GM12891 (cell line): ENCODE data around the gene ETV4. TPM values are rescaled to one million over a fixed set of nuclear protein-coding genes. Genes with fewer than 3 reads are reported as not detected.

ENCODE experiments used
- DNase-seq: peaks from one replicate; pipeline ENCODE4 v3.0.0; 2011; ENCODE audit warnings: low spot score; ENCODE audit not compliant: insufficient read length
- FAIRE-seq: peaks from 2 replicates; lab custom pipeline; 2011; peaks lifted over from hg19 to GRCh38; lab: Jason Lieb, UNC
- PAX5 ChIP-seq: IDR thresholded peaks from 2 replicates; pipeline ENCODE4 v1.6.1; 2011; ENCODE audit warnings: low read length, moderate library complexity, mild to moderate bottlenecking; ENCODE audit not compliant: insufficient read depth, severe bottlenecking
- POLR2A ChIP-seq: IDR thresholded peaks from 2 replicates; pipeline ENCODE4 v1.6.1; 2011; ENCODE audit warnings: low read depth, low read length, control low read depth
- POLR2AphosphoS5 ChIP-seq: IDR thresholded peaks from 2 replicates; pipeline ENCODE4 v1.6.1; 2011; ENCODE audit warnings: low read depth, low read length, control low read depth
- POU2F2 ChIP-seq: IDR thresholded peaks from 2 replicates; pipeline ENCODE4 v1.6.1; 2011; ENCODE audit warnings: low read depth, mild to moderate bottlenecking, control low read depth, low read length, moderate library complexity
- SPI1 ChIP-seq: IDR thresholded peaks from 2 replicates; pipeline ENCODE4 v1.6.1; 2011; ENCODE audit warnings: low read depth, low read length, control low read depth
- TAF1 ChIP-seq: IDR thresholded peaks from 2 replicates; pipeline ENCODE4 v1.6.1; 2011; ENCODE audit warnings: low read depth, low read length, control low read depth
- polyA plus RNA-seq: library from polyadenylated mRNA; unstranded; fragments of >200 nt; gene quantifications from one replicate; pipeline ENCODE4 v1.2.1, GENCODE V29; 2012; ENCODE audit warnings: low read depth, missing spikeins, inconsistent platforms; ENCODE audit not compliant: missing spikeins

ETV4 gene
- 5.6 TPM for polyA plus RNA-seq

DNA sequence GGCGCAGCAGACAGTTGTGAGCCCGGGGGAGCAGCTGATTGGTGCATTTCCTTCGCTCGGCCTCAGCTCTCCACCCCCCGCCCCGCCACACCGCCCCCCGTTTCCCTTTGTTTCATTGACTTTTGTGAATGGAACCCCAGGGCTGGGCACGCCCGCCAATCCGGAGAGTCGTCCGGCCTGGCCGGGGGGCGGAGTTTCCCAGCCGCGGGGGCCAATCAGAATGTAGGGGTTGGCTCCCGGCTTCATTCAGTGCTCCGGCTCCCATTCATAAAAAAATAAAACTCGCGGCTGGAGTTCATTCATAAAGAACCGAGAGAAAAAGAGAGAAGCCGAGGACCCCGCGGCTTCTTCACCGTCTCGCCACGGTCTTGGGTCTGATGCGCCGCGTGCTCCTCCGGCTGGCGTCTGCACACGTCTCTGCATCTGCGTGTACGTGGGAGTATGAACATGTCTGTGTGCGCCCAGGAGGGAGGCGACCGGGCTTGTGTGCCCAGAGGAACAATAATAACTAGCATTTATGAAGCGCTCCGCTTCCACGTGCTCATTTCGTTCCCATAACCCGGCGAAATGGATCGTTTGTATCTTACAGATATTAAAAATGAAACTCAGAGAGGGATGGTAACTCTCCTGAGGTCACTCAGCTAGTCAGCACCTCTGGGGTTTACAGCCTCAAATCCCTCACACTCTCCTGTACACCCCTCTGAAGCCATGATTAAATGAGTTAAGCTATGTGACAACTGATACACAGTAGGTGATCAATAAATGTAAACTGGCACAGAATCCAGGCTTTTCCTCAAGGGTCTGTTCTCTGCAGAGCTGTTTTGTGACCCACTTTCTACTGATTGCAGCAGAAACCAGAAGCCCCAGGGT lies at the start of gene ETV4:
Gene ETV4 (minus strand): TSS at position 22 of the 870 bp plus-strand sequence. CDS start 723 bp downstream, outside the sequence.
- FAIRE-seq (peak; percentile 57), DNase-seq (peak; percentile 94)
- TF ChIP-seq POU2F2, result no peak
- TF ChIP-seq SPI1, result no peak
- no peak for TF ChIP-seq PAX5
- TF ChIP-seq POLR2AphosphoS5, result no peak

DNA sequence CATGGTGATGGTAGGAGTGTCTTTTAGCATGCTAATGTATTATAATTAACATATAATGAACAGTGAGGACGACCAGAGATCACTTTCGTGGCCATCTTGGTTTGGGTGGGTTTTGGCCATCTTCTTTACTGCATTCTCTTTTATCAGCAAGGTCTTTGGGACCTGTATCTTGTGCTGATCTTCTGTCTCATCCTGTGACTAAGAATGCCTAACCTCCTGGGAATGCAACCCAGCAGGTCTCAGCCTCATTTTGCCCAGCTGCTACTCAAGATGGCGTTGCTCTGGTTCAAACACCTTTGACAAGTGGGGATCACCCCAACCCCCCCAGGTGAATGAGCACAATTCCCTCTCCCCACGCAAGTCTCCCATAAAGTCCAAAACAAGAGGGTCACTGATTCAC lies 49.3 kb upstream of the ETV4 start:
- FAIRE-seq, result no peak
- no peak for TF ChIP-seq SPI1
- no peak for TF ChIP-seq POLR2A
- TF ChIP-seq POU2F2, result no peak
- no peak for TF ChIP-seq TAF1
- no peak for TF ChIP-seq PAX5
- TF ChIP-seq POLR2AphosphoS5, result no peak
- no peak for DNase-seq

DNA sequence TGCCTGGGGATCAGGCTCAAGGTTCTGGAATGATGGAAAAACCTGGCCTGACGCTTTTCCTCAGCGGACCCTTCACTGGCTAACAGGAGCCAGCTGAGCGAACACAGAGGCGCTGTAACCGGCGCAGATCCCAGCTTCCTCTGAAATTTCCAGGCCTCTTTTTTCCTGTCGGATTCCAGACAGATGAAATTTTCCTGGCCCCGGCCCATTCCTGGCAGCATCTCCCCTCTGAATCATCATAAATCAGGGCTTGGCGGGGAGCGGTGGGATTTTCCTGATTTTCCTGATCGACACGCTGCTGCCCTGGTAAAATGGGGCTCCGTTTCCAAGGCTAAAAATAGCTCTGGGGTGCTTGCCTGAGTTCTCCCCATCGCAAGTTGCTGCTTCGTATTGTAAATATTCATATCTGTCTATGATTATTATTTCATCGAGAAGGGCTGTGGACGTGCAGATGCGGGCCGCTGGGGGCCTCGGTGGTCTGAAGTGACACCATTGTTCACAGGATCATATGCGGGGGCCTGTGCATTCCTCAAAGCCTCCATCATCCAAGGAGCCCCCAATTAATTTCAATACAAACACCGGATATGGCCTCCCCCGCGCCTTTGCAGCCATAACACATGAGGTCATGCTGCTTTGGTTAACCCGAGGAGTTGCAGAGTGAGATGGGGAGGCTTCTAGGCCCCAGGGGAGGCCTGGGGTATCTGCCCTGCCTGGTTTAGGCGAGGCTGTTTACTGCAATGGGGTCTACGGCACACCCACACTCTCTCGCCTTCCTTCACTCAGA lies 45.8 kb upstream of the ETV4 start:
- DNase-seq (no peak), FAIRE-seq (no peak)
- TF ChIP-seq PAX5 (no peak), POLR2A (no peak), TAF1 (no peak), POLR2AphosphoS5 (no peak), POU2F2 (no peak), SPI1 (no peak)

DNA sequence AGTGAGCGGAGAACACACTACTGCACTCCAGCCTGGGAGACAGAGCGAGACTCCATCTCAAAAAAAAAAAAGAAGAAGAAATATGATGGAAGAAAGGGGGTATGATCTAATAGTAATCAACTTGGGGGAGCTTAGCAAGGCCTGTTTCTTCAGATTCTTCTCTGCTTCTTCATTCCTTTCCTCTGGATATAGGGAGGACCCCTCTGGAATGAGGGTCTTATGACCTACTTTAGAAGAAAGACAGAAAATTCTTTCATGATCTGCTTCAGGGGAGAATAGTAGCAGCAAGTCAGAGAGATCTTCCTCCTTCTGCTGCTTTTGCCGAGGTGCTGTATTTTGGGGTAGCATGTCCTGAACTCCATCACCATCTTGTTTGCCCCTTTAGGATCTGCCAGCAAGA lies 44.9 kb upstream of the ETV4 start:
- FAIRE-seq (no peak), DNase-seq (no peak)
- TF ChIP-seq SPI1 (no peak), POLR2A (no peak), TAF1 (no peak), POLR2AphosphoS5 (no peak), POU2F2 (no peak), PAX5 (no peak)

DNA sequence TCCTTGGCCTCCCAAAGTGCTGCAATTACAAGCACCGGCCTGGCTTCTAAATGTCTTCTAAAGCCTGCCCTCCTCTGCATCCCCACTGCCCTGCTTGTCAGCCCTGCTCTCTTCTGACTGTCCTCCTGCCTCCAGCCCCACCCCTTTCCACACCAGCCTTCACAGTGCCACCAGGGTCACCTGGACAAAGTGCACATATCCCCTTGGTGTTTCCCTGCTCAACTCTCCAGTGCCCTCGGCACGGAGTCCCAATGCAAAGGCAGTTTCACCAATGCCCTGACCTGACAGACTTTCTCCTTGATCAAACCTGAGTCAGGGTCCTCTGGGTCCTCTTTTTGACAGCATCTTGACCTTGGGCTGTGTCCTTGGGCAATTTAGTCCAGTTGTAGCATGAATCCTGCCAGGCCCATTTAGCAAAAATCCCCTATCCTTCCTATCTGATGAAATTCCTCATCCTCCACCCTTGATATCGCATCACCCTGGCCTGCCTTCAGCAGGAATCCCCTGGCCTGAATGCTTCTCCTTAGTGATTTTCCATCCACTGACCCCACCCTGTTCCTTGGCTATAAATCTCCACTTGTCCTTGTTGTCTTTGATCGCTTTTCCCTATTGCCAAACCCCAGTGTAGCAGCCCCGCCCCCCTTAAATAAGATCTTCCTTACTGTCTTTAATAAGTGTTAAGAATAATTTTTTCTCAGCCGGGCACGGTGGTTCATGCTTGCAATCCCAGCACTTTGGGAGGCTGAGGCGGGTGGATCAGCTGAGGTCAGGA lies 42.7 kb upstream of the ETV4 start:
- no peak for FAIRE-seq
- no peak for TF ChIP-seq POU2F2
- no peak for TF ChIP-seq POLR2A
- TF ChIP-seq TAF1, result no peak
- no peak for TF ChIP-seq PAX5
- TF ChIP-seq SPI1, result no peak
- TF ChIP-seq POLR2AphosphoS5, result no peak
- DNase-seq, result no peak

DNA sequence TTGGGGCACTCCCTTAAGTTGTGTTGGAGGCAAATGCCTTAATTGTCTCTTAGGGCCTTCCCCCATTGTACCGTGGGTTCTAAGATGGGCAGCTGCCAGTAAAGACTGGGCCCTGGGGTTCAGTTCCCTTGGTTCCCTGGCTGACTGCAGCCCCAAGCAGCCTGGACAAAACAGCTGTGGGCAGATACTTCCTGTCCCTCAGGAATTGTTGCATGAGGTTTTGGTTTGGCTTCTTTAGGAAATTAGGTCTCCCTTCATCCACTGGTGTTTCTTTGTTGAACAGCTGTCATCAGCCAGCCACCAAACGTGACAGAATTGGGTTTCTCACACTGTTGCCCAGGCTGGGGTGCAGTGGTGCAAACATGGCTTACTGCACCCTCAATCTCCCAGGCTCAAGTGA lies 42.0 kb upstream of the ETV4 start:
- no peak for DNase-seq
- FAIRE-seq, result no peak
- TF ChIP-seq POLR2AphosphoS5, result no peak

DNA sequence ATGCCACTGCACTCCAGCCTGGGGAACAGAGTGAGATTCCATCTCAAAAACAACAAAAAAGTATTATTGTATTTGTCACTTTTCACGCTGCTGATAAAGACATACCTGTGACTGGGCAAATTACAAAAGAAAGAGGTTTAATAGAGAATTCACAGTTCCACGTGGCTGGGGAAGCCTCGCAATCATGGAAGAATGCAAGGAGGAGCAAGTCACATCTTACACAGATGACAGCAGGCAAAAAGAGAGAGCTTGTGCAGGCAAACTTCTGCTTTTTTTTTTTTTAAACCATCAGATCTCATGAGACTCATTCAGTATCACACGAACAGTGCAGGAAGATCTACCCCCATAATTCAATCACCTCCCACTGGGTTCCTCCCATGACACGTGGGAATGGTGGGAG lies 41.5 kb upstream of the ETV4 start:
- DNase-seq, result no peak
- no peak for FAIRE-seq
- TF ChIP-seq POLR2A (no peak), PAX5 (no peak), POLR2AphosphoS5 (no peak), POU2F2 (no peak), TAF1 (no peak), SPI1 (no peak)

DNA sequence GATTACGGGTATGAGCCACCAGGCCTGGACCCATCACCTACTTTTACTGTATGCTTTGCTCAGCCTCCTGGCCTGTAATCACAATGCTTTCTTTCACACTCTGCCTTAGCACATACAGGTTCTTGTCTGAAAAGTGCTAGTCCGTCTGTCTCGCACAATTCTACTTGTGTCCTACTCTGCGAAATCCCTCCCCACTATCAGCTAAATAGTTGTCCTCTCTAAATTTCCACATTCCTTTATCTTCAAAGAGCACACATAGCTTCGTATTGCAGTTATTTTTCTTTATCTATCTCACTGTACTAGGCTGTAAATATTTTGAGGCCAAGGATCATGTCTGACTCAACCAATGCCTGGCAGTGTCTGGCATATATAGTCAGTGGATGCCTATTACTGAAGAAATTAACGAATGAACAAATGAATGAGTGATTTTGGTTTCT lies 38.5 kb upstream of the ETV4 start:
- TF ChIP-seq POLR2A (no peak), SPI1 (no peak), TAF1 (no peak), POLR2AphosphoS5 (no peak), POU2F2 (no peak), PAX5 (no peak)
- FAIRE-seq, result no peak
- DNase-seq, result no peak

DNA sequence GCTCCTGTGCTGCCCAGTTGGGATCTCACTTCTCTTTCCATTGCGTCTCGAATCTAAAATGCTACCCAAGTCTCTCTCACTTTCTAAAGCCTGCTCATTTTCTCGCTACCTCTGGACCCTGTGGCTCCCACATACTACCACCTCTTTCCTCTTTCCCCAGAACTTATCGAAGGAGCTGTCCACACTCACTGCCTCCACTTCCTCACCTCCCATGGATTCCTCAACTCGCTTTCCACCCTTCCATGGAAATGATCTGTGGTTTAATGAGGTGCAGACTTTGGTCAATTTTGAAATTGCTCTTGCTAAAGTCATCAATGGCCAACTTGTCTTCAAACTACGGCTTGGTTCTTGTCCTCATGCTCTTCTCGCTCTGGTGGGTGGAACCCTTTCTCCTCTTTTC lies 37.2 kb upstream of the ETV4 start:
- no peak for TF ChIP-seq POLR2AphosphoS5
- TF ChIP-seq PAX5, result no peak
- TF ChIP-seq POU2F2, result no peak
- no peak for FAIRE-seq
- DNase-seq, result no peak

DNA sequence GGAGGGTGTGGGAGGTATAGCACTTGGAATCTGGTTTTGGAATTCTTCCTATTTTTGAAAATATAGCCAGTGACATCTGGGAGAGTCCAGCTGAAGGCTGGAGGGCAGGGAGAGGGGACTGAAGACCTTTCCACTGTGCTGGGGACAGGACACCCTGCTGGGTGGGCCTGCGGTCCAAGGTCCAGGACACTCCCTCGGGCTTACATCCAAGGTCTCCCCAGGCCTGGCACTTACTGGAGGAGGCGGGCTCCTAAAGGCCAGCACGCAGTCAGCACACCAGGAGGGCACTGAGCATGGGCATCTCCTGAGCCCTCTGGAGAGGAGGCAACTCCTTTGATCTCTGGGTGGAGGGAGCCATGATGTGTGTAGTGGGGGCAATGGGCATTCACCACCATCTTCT lies 35.5 kb upstream of the ETV4 start:
- no peak for FAIRE-seq
- DNase-seq, result no peak
- TF ChIP-seq POU2F2, result no peak
- TF ChIP-seq POLR2AphosphoS5, result no peak
- no peak for TF ChIP-seq TAF1
- TF ChIP-seq SPI1, result no peak
